ENCODE data around the gene NXNL1. TPM values are rescaled to one million over a fixed set of nuclear protein-coding genes. Genes with fewer than 3 reads are reported as not detected.
A peak's percentile ranks its signal among the peaks of the same experiment; 100 is the strongest.

NXNL1 gene
- total and polyA plus RNA-seq, 2 of the 4 experiments (the other 2 are of a cell fraction): not detected

DNA sequence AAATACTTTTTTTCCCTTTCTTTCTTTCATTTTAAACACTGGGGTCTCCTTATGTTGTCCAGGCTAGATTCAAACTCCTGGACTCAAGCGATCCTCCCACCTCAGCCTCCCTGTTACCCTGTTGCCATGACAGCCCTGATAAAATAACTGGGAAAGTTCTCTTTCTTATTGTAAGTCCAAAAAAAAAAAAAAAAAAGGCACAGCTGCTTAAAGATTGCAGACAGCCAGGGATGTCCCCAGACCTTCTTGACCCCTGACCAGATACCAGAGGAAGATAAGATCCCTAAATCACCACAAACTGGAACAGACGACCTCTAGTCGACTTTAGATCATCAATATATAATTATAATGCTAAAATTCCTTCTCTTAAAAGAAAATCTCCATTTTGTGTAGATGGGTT is 42.0 kb downstream of the NXNL1 start:
- intact Hi-C loops (cut with micrococcal nuclease): no loop called here

More for the DNA sequence above, 42.0 kb downstream of the NXNL1 start:
- Histone ChIP-seq H3K9me1 (ENCODE audit: insufficient read depth, low read length) (peaks cover 7% of the 10 kb centered on the region; the same call in 1 of the 2 replicates), H2AK5ac (ENCODE audit: low read depth, low read length) (peak overlapping the region; percentile 65), H3K9me3 (ENCODE audit: control insufficient read depth, insufficient read depth, low read length) (no peaks in the 10 kb centered on the region), H4K5ac (ENCODE audit: low read depth, low read length) (peak overlapping the region; percentile 69; the same call in 1 of the 2 replicates), H3K56ac (ENCODE audit: extremely low read depth, insufficient read depth, low read length) (no peak overlapping the region), H2BK15ac (ENCODE audit: low read depth, low read length) (no peak overlapping the region), H4K8ac (ENCODE audit: low read depth in 2 of 2, low read length in 2 of 2) (peak overlapping the region; percentile 89 to 94), H2BK120ac (ENCODE audit: low read depth, low read length) (no peak overlapping the region), H3K9ac (ENCODE audit: low read depth, low read length) (no peak overlapping the region), H3K18ac (ENCODE audit: low read depth, low read length) (no peak overlapping the region), H3K14ac (replicated peaks; ENCODE audit: low read depth, low read length) (no peak overlapping the region), H3K4me3 (ENCODE audit: insufficient read depth, low read depth, low read length) (no peak overlapping the region), H3K27ac (ENCODE audit: insufficient read depth, low read length) (no peak overlapping the region), H4K20me1 (ENCODE audit: insufficient read depth, low read length) (no peaks in the 10 kb centered on the region), H3K36me3 (ENCODE audit: control insufficient read depth, insufficient read depth, low read length) (peaks cover 2% of the 10 kb centered on the region; the same call in 1 of the 2 replicates), H2BK20ac (ENCODE audit: low read depth, low read length) (no peak overlapping the region), H2AK9ac (replicated peaks; ENCODE audit: low read depth, low read length, poor library complexity) (peak overlapping the region; percentile 21), H3K27me3 (ENCODE audit: control insufficient read depth, insufficient read depth, low read length) (0 out of 2 replicates have a peak, but pooled peaks cover 1% of the 10 kb centered on the region), H2AFZ (replicated peaks; ENCODE audit: low read length, poor library complexity) (peak overlapping the region; percentile 99), H3K23ac (ENCODE audit: low read depth, low read length) (peak overlapping the region; percentile 30; the same call in 1 of the 2 replicates), H4K91ac (ENCODE audit: insufficient read depth, low read depth, low read length) (peak overlapping the region; percentile 53; the same call in 1 of the 2 replicates), H3K4me1 (ENCODE audit: control insufficient read depth, insufficient read depth, low read length) (peaks cover 4% of the 10 kb centered on the region; the same call in 1 of the 2 replicates), H2BK5ac (ENCODE audit: low read depth, low read length, poor library complexity, severe bottlenecking) (no peak overlapping the region), H3K79me1 (ENCODE audit: low read depth in 1 of 2, low read length in 2 of 2) (peaks cover 5 to 12% of the 10 kb centered on the region in 2 experiments; a peak in 3 of 4 replicates), H3K4ac (ENCODE audit: low read depth, low read length) (peak overlapping the region; percentile 60; the same call in 1 of the 2 replicates), H3K4me2 (ENCODE audit: low read depth, low read length) (peak overlapping the region; percentile 71; the same call in 1 of the 2 replicates)
- BruUV-seq (replicated peaks): no TSS peak
- in situ Hi-C loops (cut with MboI; ENCODE audit: low sequenced_read_pairs) (no loop called here), dilution Hi-C loops (cut with HindIII; ENCODE audit: low sequenced_read_pairs, unreplicated experiment) (no loop called here)
- WGBS, 2 experiments (ENCODE audit: extremely low coverage in 2 of 2, insufficient read length in 1 of 2): no CpG with 5 or more reads among the region's 3 CpGs
- ChIA-PET POLR2A (ENCODE audit: unreplicated experiment) (no interaction called here), CTCF (no interaction called here)
- DNase-seq: no peak
- TF ChIP-seq POLR2A (IDR thresholded peaks at IDR 0.05; ENCODE audit: low read depth, low read length) (no peak), CEBPB (IDR thresholded peaks at IDR 0.05; ENCODE audit: low read depth, low read length) (no peak), SMC3 (IDR thresholded peaks at IDR 0.05; ENCODE audit: low read depth, low read length) (no peak), CHD1 (IDR thresholded peaks at IDR 0.05; ENCODE audit: low read depth, low read length) (no peak), FOS (IDR thresholded peaks at IDR 0.05; ENCODE audit: low read depth, low read length) (no peak), RCOR1 (IDR thresholded peaks at IDR 0.05; ENCODE audit: insufficient replicate concordance, low read length) (no peak), BHLHE40 (IDR thresholded peaks at IDR 0.05; ENCODE audit: low read depth, low read length) (no peak), RAD21 (IDR thresholded peaks at IDR 0.05; ENCODE audit: low read length) (no peak)
- TF ChIP-seq, protein P1, sequence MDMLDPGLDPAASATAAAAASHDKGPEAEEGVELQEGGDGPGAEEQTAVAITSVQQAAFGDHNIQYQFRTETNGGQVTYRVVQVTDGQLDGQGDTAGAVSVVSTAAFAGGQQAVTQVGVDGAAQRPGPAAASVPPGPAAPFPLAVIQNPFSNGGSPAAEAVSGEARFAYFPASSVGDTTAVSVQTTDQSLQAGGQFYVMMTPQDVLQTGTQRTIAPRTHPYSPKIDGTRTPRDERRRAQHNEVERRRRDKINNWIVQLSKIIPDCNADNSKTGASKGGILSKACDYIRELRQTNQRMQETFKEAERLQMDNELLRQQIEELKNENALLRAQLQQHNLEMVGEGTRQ (IDR thresholded peaks at IDR 0.05; ENCODE audit: low read depth, low read length): no peak
- TF ChIP-seq, protein P2, sequence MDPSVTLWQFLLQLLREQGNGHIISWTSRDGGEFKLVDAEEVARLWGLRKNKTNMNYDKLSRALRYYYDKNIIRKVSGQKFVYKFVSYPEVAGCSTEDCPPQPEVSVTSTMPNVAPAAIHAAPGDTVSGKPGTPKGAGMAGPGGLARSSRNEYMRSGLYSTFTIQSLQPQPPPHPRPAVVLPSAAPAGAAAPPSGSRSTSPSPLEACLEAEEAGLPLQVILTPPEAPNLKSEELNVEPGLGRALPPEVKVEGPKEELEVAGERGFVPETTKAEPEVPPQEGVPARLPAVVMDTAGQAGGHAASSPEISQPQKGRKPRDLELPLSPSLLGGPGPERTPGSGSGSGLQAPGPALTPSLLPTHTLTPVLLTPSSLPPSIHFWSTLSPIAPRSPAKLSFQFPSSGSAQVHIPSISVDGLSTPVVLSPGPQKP (IDR thresholded peaks at IDR 0.05; ENCODE audit: borderline replicate concordance, low read depth, low read length): no peak
- TF ChIP-seq, protein P3, sequence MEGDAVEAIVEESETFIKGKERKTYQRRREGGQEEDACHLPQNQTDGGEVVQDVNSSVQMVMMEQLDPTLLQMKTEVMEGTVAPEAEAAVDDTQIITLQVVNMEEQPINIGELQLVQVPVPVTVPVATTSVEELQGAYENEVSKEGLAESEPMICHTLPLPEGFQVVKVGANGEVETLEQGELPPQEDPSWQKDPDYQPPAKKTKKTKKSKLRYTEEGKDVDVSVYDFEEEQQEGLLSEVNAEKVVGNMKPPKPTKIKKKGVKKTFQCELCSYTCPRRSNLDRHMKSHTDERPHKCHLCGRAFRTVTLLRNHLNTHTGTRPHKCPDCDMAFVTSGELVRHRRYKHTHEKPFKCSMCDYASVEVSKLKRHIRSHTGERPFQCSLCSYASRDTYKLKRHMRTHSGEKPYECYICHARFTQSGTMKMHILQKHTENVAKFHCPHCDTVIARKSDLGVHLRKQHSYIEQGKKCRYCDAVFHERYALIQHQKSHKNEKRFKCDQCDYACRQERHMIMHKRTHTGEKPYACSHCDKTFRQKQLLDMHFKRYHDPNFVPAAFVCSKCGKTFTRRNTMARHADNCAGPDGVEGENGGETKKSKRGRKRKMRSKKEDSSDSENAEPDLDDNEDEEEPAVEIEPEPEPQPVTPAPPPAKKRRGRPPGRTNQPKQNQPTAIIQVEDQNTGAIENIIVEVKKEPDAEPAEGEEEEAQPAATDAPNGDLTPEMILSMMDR (conservative IDR thresholded peaks at IDR 0.05; ENCODE audit: low read depth, low read length): no peak
- ATAC-seq (ENCODE audit: low read depth): no peak

Measured in IMR-90 (cell line).